GM18867 (cell line): ENCODE data around the gene BTN1A1.
A peak's percentile ranks its signal among the peaks of the same experiment; 100 is the strongest.
"Not testable (repeated sequence)": the region's sequence is repeated elsewhere in the genome, so short reads cannot be mapped to it uniquely, and the experiment has no call there.

Experiments used
- ATAC-seq: cut with Tn5 transposase; IDR thresholded peaks from one replicate; pipeline ENCODE4 v1.9.1; 2021; ENCODE audit warnings: mild to moderate bottlenecking, moderate library complexity; ENCODE audit not compliant: unreplicated experiment

The BTN1A1 gene

GRCh38 chr6:26536571-26537159, 36.6 kb downstream of the BTN1A1 start:
- ATAC-seq, result peak; percentile 26

GRCh38 chr6:26537160-26537845, 37.2 kb downstream of the BTN1A1 start:
- peak; percentile 48 for ATAC-seq

- peak; percentile 56 for ATAC-seq
Observed at GRCh38 chr6:26537846-26538571, 37.9 kb downstream of the BTN1A1 start, which contains the start of gene HMGN4. HMGN4 (plus strand) TSS chr6:26538366; CDS start chr6:26545207, 6,841 bp downstream.

GRCh38 chr6:26538572-26538902, 38.4 kb downstream of the BTN1A1 start:
- ATAC-seq, result no peak

- ATAC-seq, result no peak
Observed at GRCh38 chr6:26539071-26539615, 39.0 kb downstream of the BTN1A1 start.

GRCh38 chr6:26541579-26541978, 41.5 kb downstream of the BTN1A1 start:
- no peak for ATAC-seq

- no peak for ATAC-seq
Observed at GRCh38 chr6:26543953-26544352, 43.9 kb downstream of the BTN1A1 start.

- no peak for ATAC-seq
Observed at GRCh38 chr6:26544473-26544872, 44.4 kb downstream of the BTN1A1 start.

- ATAC-seq, result no peak
Observed at GRCh38 chr6:26545627-26546026, 45.5 kb downstream of the BTN1A1 start.

- not testable (repeated sequence) for ATAC-seq
Observed at GRCh38 chr6:26547363-26547762, 47.3 kb downstream of the BTN1A1 start.

- ATAC-seq, result peak; percentile 28
Observed at GRCh38 chr6:26550250-26550993, 50.3 kb downstream of the BTN1A1 start.

GRCh38 chr6:26552205-26552604, 52.1 kb downstream of the BTN1A1 start:
- ATAC-seq, result no peak

GRCh38 chr6:26552640-26553188, 52.6 kb downstream of the BTN1A1 start:
- no peak for ATAC-seq

- peak; percentile 39 for ATAC-seq
Observed at GRCh38 chr6:26553264-26553634, 53.1 kb downstream of the BTN1A1 start.

- peak; percentile 42 for ATAC-seq
Observed at GRCh38 chr6:26553635-26554446, 53.7 kb downstream of the BTN1A1 start.

GRCh38 chr6:26554447-26554696, 54.3 kb downstream of the BTN1A1 start:
- no peak for ATAC-seq

- peak; percentile 27 for ATAC-seq
Observed at GRCh38 chr6:26554697-26555504, 54.8 kb downstream of the BTN1A1 start.

GRCh38 chr6:26555505-26556262, 55.6 kb downstream of the BTN1A1 start:
- ATAC-seq, result no peak
